Stimulated activated naive CD8-positive, alpha-beta T cell treated with anti-CD3 and anti-CD28 coated beads, Interleukin-15, amount 100 ng/mL, for 72 hours (primary cell): Measurements from ENCODE around the gene PSMD10.

Experiments
- ATAC-seq: fragments of 150-1000 bp; cut with Tn5 transposase; 2 replicates; pipeline ENCODE4 v1.10.0; 2021; ENCODE audit warnings: mild to moderate bottlenecking, moderate library complexity
- DNase-seq, 2 donors: peaks; one replicate each; pipeline ENCODE4 v3.0.0; 2021 to 2022
- H3K27ac Mint-ChIP-seq, 2 donors: one replicate each; pipeline ENCODE4 v1.8.0; 2022; ENCODE audit warnings: mild to moderate bottlenecking in 2 of 2, mixed read lengths in 2 of 2, moderate library complexity in 2 of 2
- H3K27me3 Mint-ChIP-seq: one replicate; pipeline ENCODE4 v1.8.0; 2022; ENCODE audit warnings: mixed read lengths
- H3K4me1 Mint-ChIP-seq: one replicate; pipeline ENCODE4 v1.8.0; 2022; ENCODE audit warnings: mild to moderate bottlenecking, mixed read lengths
- H3K4me3 Mint-ChIP-seq, 2 donors: one replicate each; pipeline ENCODE4 v1.8.0; 2022; ENCODE audit warnings: mild to moderate bottlenecking in 2 of 2, mixed read lengths in 2 of 2, moderate library complexity in 1 of 2
- H3K9me3 Mint-ChIP-seq, 2 donors: one replicate each; pipeline ENCODE4 v1.8.0; 2022; ENCODE audit warnings: mixed read lengths in 2 of 2

PSMD10 gene

GRCh38 chrX:108091264-108091877 is at the start of gene PSMD10, which contains the start of gene ATG4A:
PSMD10 (minus strand) TSS chrX:108091542; CDS start chrX:108091520, 22 bp downstream.
ATG4A (plus strand) TSS chrX:108091778; CDS start chrX:108091827, 49 bp downstream.
- no peak within 1 kb of the TSS for H3K27ac Mint-ChIP-seq
- ATAC-seq (peak; percentile 97), DNase-seq (peak; percentile 83 to 93)
- no peak within 1 kb of the TSS for H3K4me3 Mint-ChIP-seq
- H3K9me3 Mint-ChIP-seq, result no peaks in the 10 kb centered on the region
- H3K27me3 Mint-ChIP-seq, result no peaks in the 10 kb centered on the region
- peaks cover 10% of the 10 kb centered on the region for H3K4me1 Mint-ChIP-seq

- Mint-ChIP-seq H3K4me1 (no peaks in the 10 kb centered on the region), H3K27ac (no peak overlapping the region), H3K9me3 (no peaks in the 10 kb centered on the region), H3K27me3 (no peaks in the 10 kb centered on the region), H3K4me3 (no peak overlapping the region)
- ATAC-seq (peak; percentile 18), DNase-seq (no peak)
These were observed 47.7 kb upstream of the PSMD10 start for GRCh38 chrX:108138814-108139702.

GRCh38 chrX:108134724-108135123 is 43.4 kb upstream of the PSMD10 start:
- H3K9me3 Mint-ChIP-seq, result no peaks in the 10 kb centered on the region
- no peaks in the 10 kb centered on the region for H3K4me1 Mint-ChIP-seq
- ATAC-seq, result no peak
- H3K27ac Mint-ChIP-seq, result no peak overlapping the region
- no peak overlapping the region for H3K4me3 Mint-ChIP-seq
- no peaks in the 10 kb centered on the region for H3K27me3 Mint-ChIP-seq
- no peak for DNase-seq

GRCh38 chrX:108132876-108133275 is 41.5 kb upstream of the PSMD10 start:
- no peaks in the 10 kb centered on the region for H3K4me1 Mint-ChIP-seq
- H3K27ac Mint-ChIP-seq, result no peak overlapping the region
- ATAC-seq, result no peak
- DNase-seq, result no peak
- H3K27me3 Mint-ChIP-seq, result no peaks in the 10 kb centered on the region
- no peaks in the 10 kb centered on the region for H3K9me3 Mint-ChIP-seq
- no peak overlapping the region for H3K4me3 Mint-ChIP-seq

GRCh38 chrX:108132034-108132433 is 40.7 kb upstream of the PSMD10 start:
- no peaks in the 10 kb centered on the region for H3K27me3 Mint-ChIP-seq
- ATAC-seq, result no peak
- H3K4me3 Mint-ChIP-seq, result no peak overlapping the region
- no peak for DNase-seq
- H3K27ac Mint-ChIP-seq, result no peak overlapping the region
- no peaks in the 10 kb centered on the region for H3K4me1 Mint-ChIP-seq
- no peaks in the 10 kb centered on the region for H3K9me3 Mint-ChIP-seq

- H3K4me1 Mint-ChIP-seq, result no peaks in the 10 kb centered on the region
- ATAC-seq (no peak), DNase-seq (no peak)
- H3K9me3 Mint-ChIP-seq, result no peaks in the 10 kb centered on the region
- H3K4me3 Mint-ChIP-seq, result no peak overlapping the region
- no peaks in the 10 kb centered on the region for H3K27me3 Mint-ChIP-seq
- H3K27ac Mint-ChIP-seq, result no peak overlapping the region
These were observed 40.1 kb upstream of the PSMD10 start for GRCh38 chrX:108131471-108131870.

- H3K9me3 Mint-ChIP-seq, result no peaks in the 10 kb centered on the region
- H3K4me3 Mint-ChIP-seq, result no peak overlapping the region
- no peaks in the 10 kb centered on the region for H3K27me3 Mint-ChIP-seq
- no peak for DNase-seq
- no peak overlapping the region for H3K27ac Mint-ChIP-seq
- no peaks in the 10 kb centered on the region for H3K4me1 Mint-ChIP-seq
- ATAC-seq, result no peak
These were observed 39.5 kb upstream of the PSMD10 start for GRCh38 chrX:108130889-108131288.

- H3K27ac Mint-ChIP-seq, result no peak overlapping the region
- no peak overlapping the region for H3K4me3 Mint-ChIP-seq
- H3K9me3 Mint-ChIP-seq, result no peaks in the 10 kb centered on the region
- H3K4me1 Mint-ChIP-seq, result no peaks in the 10 kb centered on the region
- no peak for ATAC-seq
- no peaks in the 10 kb centered on the region for H3K27me3 Mint-ChIP-seq
- no peak for DNase-seq
These were observed 35.8 kb upstream of the PSMD10 start for GRCh38 chrX:108127152-108127551.

- DNase-seq (no peak), ATAC-seq (no peak)
- no peak overlapping the region for H3K27ac Mint-ChIP-seq
- no peaks in the 10 kb centered on the region for H3K4me1 Mint-ChIP-seq
- H3K9me3 Mint-ChIP-seq, result no peaks in the 10 kb centered on the region
- H3K27me3 Mint-ChIP-seq, result no peaks in the 10 kb centered on the region
- no peak overlapping the region for H3K4me3 Mint-ChIP-seq
These were observed 35.3 kb upstream of the PSMD10 start for GRCh38 chrX:108126661-108127060.

- Mint-ChIP-seq H3K4me3 (no peak overlapping the region), H3K9me3 (no peaks in the 10 kb centered on the region)
- ATAC-seq, result no peak
These were observed 32.4 kb upstream of the PSMD10 start for GRCh38 chrX:108123591-108124366.

GRCh38 chrX:108122748-108123147 is 31.4 kb upstream of the PSMD10 start:
- ATAC-seq (no peak), DNase-seq (no peak)
- Mint-ChIP-seq H3K4me1 (no peaks in the 10 kb centered on the region), H3K27ac (no peak overlapping the region), H3K4me3 (no peak overlapping the region), H3K27me3 (no peaks in the 10 kb centered on the region), H3K9me3 (no peaks in the 10 kb centered on the region)

More at GRCh38 chrX:108123591-108124366, 32.4 kb upstream of the PSMD10 start:
- DNase-seq, result no peak
- H3K27ac Mint-ChIP-seq, result peak overlapping the region in 1 of 2 donors; percentile 57
- H3K27me3 Mint-ChIP-seq, result no peaks in the 10 kb centered on the region
- H3K4me1 Mint-ChIP-seq, result no peaks in the 10 kb centered on the region

- peak overlapping the region in 1 of 2 donors; percentile 27 for H3K27ac Mint-ChIP-seq
- DNase-seq (no peak), ATAC-seq (no peak)
- no peaks in the 10 kb centered on the region for H3K9me3 Mint-ChIP-seq
- H3K4me1 Mint-ChIP-seq, result no peaks in the 10 kb centered on the region
- H3K4me3 Mint-ChIP-seq, result no peak overlapping the region
- no peaks in the 10 kb centered on the region for H3K27me3 Mint-ChIP-seq
These were observed 29.9 kb upstream of the PSMD10 start for GRCh38 chrX:108121291-108121690.

- Mint-ChIP-seq H3K4me1 (no peaks in the 10 kb centered on the region), H3K27me3 (no peaks in the 10 kb centered on the region), H3K9me3 (no peaks in the 10 kb centered on the region), H3K4me3 (no peak overlapping the region), H3K27ac (no peak overlapping the region)
- ATAC-seq, result no peak
- DNase-seq, result no peak
These were observed 26.6 kb upstream of the PSMD10 start for GRCh38 chrX:108117988-108118387.

- DNase-seq, result no peak
- no peak for ATAC-seq
- H3K27ac Mint-ChIP-seq, result no peak overlapping the region
These were observed 23.2 kb upstream of the PSMD10 start for GRCh38 chrX:108114541-108114940.

GRCh38 chrX:108105473-108105872 is 14.1 kb upstream of the PSMD10 start:
- Mint-ChIP-seq H3K27ac (no peak overlapping the region), H3K27me3 (no peaks in the 10 kb centered on the region), H3K4me3 (no peak overlapping the region), H3K4me1 (peaks cover 5% of the 10 kb centered on the region), H3K9me3 (peaks cover 0 to 5% of the 10 kb centered on the region in 2 donors)
- DNase-seq (no peak), ATAC-seq (no peak)

More at GRCh38 chrX:108114541-108114940, 23.2 kb upstream of the PSMD10 start:
- Mint-ChIP-seq H3K9me3 (no peaks in the 10 kb centered on the region), H3K27me3 (no peaks in the 10 kb centered on the region), H3K4me3 (no peak overlapping the region), H3K4me1 (no peaks in the 10 kb centered on the region)
